HG02588 (cell line): ENCODE measurements around the gene CDK14.
"Not testable (repeated sequence)": the region's sequence is repeated elsewhere in the genome, so short reads cannot be mapped to it uniquely, and the experiment has no call there.

Source experiments
- ATAC-seq: cut with Tn5 transposase; IDR thresholded peaks from one replicate; pipeline ENCODE4 v1.9.1; 2021; ENCODE audit warnings: mild to moderate bottlenecking, moderate library complexity; ENCODE audit not compliant: unreplicated experiment

The CDK14 gene

DNA sequence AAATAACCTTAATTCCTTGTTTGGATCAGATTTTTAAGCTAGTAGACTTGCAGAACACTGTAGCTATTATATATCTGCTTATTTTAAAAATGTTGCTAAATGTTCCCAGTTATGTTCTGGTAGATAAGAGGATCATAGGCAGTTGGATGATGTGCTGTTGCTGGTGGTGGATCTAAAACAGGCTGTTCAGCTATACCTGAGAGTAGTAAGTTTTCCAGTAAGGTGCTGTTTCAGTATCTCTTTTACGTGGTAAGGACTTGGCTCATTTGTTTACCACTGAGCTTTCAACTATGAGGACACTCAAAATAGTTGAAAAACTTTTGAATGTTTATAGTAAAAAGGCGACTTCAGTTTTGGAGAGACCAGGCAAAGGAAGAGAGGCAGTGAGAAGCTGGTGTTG is 180.9 kb downstream of the CDK14 start:
- peak; percentile 89 for ATAC-seq

DNA sequence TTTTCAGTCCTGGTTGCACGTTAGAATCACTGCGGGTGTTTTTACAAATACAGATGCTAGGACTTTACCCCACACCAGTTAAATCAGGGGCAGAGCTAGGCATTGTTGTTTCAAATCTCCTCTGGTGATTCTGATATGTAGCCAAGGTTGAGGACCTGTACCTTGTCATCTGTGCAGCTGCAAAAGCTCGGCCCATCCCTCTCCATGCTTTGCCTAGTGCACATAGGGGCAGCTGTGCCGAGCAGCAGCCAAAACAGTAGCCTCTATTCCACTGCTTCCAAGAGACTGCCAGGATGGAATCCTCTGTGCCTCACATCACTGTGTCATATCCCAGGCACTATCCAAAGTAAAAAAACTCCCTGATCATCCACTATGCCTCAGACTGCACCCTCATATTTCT is 181.3 kb downstream of the CDK14 start:
- ATAC-seq = peak; percentile 49

DNA sequence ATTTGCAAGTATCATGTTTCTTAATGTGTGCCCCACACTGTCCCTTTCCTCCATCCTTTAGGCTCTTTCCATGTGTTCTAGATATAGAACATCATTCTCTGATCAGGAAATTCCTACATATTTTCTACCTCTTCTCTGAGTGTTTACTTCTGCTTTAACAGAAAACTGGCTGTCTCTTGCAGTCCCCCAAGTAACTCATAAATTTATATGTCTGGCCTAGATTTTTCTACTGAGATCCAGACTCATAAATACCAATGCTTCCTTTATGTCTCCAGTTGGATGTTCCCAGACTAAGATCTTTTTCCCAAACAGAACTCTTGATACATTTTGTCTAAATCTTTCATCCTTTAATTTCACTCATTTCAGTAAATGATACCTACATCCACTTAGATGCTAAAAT is 181.8 kb downstream of the CDK14 start:
- ATAC-seq = no peak

DNA sequence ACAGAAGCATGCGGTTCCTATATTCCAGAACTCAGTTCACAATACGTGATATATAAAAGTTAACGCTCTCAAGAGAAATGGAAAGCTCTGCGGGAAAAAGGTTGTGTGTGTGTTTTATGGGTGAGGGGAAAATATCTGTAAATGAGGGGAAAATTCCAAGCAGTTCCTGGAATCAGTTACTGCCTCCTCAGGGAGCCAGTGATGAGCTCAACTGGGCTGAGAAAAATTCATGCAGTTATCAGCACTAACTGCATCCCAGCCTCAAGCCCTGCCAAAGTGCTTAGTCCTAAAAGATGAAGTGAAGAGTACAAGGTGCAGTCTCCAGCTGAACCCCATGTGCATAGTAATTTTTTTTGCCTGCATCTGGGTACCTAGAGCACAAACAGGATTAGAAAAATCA is 191.9 kb downstream of the CDK14 start:
- no peak for ATAC-seq

DNA sequence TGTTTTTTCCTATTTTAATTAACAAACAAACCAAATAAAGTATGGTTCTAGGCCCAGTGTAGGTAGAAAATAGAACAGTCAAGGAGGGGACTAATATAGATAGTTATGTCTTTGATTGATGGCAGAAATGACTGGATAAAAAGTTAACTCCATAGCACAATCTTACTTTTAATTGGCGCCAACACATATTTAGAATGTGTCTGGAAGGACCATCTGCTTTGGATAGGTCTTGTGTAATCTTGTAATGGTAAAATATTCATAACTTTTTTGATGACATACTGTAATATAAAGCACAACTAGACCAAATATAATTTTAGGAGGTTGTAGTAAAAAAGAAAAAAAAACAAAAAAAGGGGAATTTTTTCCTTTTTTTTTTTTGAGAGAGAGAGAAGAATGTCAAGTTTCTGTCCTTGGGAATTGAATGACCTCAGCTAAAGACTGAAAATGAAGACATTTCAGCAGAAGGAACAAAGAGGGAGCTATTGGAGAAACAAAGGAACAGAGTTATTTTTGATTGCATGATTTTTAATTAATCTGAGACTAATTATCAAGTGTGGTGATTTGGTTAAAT is 193.7 kb downstream of the CDK14 start:
- no peak for ATAC-seq

DNA sequence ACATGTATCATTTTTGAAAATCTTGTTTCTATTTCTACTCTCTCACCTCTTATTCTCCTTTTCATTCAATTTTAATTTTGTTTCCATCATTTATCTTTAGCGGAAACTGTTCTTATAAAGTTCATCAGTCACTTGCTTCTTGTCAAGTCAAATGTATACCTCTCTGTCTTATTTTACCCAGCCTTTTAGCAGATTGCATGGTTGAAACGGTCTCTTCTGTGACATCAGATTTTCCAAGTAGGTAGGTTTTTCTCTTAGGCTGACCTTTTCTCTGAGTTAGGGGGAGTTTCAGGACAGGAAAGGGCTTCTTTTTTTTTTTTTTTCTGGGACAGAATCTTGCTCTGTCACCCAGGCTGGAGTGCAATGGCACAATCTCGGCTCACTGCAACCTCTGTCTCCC is 195.5 kb downstream of the CDK14 start:
- no peak for ATAC-seq

DNA sequence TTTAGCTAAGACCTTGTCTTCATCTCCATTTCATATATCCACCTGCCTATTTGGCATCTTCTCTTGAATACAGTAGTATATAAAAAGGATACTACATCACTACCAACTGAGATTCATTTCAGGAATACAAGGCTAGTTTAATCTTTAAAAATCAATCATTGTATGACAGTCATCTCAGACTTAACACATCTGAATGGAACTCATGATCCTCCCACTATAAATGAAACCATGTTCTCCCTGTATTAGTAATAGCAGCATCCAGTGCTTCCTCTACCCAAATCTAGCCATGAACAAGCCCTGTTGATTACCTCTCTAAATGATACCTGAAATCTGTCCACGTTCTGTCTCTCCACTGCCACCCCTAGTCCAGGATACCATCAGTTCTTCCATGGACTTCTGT is 196.2 kb downstream of the CDK14 start:
- ATAC-seq = no peak

DNA sequence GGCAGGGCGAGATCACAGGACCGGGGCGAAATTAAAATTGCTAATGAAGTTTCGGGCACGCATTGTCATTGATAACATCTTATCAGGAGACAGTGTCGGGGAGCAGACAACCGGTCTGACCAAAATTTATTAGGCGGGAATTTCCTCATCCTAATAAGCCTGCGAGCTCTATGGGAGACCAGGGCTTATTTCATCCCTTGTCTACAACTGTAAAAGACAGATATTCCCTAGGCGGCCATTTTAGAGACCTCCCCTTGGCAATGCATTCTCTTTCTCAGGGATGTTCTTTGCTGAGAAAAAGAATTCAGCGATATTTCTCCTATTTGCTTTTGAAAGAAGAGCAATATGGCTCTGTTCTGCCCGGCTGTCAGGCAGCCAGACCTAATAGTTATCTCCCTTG is 198.1 kb downstream of the CDK14 start:
- ATAC-seq = not testable (repeated sequence)

DNA sequence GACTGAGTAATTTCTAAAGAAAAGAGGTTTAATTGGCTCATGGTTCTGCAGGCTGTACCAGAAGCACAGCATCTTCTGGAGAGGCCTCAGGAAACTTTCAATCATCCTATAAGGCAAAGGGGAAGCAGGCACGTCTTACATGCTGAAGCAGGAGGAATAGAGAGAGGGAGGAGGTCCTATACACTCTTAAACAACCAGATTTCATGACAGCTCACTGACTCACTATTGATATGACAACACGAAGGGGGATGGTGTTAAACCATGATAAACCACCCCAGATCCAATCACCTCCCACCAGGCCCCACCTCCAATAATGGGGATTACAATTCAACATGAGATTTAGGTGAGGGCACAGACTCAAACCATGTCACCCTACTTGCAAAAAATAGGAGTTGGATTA is 201.5 kb downstream of the CDK14 start:
- ATAC-seq = no peak

DNA sequence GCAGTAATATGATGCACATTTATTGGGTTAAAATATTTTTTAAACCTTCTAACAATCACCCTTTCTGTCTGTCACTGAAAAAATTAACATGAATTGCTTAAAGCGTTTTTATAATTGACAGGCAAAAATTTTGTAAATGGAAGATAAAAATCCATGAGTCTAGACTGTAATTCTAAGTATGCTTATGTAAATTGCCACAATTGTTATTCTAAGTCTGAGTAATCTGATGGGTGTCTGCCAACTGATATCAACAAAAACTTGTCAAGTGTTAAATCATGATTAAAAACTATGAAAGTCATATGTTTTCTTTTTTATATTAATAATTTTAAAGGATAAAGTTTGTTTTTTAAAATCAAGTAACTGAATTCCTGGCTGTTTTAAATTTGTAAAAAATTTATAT is 208.2 kb downstream of the CDK14 start:
- ATAC-seq = no peak

DNA sequence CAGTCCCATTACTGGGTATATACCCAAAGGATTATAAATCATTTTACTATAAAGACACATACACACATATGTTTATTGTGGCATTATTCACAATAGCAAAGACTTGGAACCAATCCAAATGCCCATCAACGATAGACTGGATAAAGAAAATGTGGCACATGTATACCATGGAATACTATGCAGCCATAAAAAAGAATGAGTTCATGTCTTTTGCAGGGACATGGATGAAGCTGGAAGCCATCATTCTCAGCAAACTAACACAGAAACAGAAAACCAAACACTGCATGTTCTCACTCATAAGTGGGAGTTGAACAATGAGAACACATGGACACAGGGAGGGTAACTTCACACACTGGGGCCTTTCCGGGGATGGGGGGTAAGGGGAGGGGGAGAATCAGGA is 219.4 kb downstream of the CDK14 start:
- ATAC-seq = not testable (repeated sequence)

DNA sequence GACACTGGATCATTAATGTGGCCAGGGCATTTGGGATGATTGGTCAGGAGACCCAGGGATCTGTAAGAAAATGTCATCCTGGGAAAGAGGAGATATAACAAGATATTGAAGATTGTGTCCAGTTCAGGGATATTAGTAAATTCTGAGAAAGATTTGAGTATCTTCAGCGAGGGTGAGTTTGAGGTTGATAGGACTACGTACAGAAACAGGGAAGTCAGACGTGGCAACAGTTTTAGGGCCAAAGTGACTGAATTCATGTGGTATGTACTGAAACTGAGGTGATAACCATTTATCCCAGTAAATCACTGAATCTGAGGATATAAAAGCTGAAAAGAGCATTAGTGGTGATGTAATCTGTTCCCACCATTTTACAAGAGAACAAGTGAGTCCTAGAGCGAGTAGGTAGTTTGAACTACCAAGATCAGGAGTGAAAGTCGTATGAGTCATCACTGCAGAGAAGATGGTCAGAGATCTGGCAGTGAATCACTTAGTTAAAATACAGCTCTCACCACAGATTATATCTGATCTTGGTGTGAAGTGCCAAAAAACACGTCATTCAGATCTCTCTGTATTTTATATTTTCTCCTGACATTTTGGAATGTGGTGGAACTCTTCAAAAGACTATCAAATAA is 220.5 kb downstream of the CDK14 start:
- peak; percentile 99 for ATAC-seq

DNA sequence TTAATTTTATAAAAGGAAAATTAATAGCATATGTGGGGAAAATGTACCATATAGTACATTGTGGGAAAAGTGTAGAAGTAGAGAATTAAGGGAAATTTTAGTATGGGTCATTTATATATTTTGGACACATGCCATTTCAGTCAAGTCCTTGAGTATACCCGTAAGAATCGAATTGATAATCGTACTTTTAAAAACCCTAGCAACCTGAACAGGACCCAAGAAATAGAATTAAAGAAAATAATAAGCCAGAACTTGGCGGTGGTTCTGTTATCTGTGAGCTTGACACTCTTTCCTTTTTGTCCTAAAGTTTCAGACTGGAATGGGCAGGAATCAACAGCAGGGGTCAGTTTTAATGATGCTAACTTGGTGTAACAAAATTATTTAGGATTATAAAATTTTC is 221.0 kb downstream of the CDK14 start:
- no peak for ATAC-seq

DNA sequence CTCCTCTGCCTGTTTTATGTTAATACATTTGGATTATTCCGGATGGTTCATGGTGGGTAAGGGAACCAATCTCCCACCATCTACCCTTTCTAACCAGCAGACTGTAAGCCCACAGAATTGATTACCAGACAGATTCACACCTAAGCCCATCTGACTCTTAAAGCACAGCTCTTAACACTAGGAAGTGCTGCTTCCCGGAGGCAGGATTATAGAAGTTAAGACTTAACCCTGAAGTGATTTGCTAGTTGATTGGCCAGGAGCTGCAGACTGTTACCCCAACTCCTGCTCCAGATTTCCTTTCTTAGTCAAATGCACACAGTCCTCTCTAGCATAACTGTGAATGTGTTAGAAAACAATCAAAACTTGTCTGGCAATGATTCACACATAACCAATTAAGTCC is 221.7 kb downstream of the CDK14 start:
- ATAC-seq = no peak

DNA sequence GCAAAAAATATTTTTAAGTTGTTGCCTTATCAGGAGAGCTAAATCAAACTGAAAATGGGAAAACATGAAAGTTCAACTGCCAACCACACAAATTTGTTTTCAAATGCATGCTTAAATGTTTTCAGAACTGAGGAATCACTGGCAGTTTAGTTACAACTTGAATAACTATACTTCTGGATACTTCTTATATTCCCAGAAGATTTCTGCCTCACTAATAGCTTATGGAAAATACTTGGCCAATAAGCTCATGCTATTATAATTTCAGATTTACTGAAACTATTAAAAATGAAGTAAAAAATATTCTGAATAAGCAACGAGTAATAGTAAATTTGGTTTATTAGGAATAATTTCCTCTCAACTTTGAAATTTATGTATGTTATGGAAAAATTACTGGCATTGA is 222.2 kb downstream of the CDK14 start:
- ATAC-seq = no peak

DNA sequence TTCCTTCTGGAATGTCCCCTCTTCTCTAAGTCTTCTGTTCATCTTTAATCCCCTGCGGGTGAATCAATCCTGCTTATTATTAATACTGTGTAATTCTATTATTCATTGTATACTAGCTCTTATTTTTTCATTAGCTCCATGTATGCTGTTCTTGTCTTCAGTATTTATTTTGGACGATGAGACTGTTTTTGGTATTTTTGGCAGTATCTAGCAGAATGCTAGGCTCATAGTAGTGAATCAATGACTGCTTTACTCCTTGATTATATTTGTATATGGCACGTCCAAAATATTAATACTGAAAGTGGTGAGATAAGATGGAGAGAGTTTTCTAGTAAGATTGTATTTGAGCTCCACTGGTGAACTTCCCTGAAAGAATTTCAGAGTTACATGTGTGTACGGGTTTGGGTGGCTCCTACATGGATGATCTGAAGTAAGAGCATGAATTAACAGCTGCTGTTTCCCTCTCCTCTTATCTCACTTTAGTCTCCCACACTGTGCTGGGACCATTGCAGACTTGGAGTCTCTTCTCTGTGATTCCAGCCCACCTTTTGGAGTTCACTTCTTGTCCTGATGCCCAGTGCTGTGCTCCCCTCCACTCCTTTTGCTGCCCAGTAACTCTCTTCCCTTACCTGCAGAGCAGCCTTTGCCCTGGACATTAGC is 226.0 kb downstream of the CDK14 start:
- no peak for ATAC-seq

DNA sequence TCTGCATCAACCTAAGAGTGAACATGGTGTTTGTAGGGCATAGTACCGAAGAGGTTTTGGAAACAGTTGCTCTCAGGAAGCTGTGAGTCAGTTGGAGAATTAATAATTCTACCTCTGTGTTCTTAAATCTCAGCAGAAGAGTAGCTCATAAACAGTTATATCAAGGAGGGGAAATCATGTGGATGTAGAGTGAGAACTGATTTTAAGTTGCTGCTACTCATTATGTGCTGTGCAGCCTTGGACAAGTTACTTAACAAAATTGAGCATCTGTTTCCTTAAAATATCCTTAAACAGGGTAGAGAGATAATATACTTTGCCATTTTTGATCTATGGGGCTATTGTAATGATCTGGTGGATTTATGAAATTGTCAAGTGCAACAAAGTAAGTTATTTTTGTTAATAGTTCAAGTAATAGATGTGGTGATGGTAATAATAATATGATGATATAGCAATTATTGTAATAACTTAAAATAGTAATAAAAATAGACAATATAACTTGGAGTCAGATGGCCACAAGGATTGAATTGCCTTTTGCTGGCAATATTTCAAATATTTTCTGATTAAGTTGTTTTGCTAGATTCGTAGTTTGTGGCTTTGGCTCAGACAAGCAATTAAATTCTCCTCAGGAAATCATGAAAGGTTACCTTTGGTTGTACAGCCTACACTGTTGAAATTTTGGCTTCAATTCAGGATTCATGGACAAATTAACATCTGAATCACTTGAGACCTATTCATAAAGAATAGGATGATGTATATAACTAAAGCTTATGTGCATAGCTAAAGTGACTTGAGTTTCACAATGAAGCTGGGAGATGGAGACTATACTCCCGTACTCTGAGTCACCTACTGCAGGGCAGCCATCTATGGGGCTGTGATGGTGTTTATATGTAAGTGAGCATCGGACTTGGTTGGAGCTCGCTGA is 228.5 kb downstream of the CDK14 start:
- ATAC-seq = no peak

DNA sequence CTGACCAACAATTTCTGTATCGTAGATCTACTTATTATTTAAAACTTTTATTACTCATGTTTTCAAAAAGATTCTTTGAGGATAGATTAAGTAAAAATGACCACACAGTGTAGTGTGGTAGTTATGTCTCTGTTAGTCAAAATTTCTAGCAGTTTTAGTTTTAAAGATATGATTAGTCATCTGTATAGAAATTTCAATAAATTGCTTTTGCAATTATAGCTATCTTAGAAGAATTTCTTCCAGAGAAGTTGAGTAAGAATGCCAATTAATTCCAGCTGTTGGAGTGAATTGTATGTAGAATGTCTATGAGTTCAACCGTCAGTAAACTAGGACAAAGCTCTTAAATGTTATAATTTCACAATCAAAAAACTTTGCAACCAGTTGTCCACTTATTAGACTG is 229.7 kb downstream of the CDK14 start:
- ATAC-seq = no peak

DNA sequence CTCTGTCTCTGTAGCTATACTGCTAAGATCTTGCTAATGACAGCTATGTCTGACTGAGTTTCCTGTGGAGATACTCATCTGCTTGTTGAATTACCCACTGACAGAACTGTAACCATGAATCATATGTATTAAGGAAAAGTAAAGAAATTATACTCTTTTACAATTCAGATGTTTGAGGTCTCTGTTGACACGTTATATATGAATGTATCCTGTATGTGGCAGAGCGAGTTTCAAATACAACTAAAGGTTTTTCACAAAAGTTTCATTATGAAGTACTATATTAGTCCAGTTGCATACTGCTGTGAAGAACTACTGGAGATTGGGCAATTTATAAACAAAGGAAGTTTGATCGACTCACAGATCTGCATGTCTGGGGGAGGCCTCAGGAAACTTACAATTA is 232.5 kb downstream of the CDK14 start:
- no peak for ATAC-seq

DNA sequence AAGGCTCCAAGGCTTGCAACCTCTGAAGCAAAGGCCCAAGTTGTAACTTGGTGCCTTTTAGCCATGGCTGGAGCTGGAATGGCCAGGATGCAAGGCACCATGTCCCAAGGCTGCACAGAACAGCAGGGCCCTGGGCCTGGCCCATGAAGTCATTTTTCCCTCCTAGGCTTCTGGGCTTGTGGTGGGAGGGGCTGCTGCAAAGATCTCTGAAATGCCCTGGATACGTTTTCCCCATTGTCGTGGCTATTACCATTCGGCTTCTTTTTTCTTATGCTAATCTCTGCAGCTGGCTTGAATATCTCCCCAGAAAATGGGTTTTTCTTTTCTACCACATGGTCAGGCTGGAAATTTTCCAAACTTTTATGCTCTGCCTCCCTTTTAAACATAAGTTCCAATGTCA is 234.2 kb downstream of the CDK14 start:
- ATAC-seq = no peak

DNA sequence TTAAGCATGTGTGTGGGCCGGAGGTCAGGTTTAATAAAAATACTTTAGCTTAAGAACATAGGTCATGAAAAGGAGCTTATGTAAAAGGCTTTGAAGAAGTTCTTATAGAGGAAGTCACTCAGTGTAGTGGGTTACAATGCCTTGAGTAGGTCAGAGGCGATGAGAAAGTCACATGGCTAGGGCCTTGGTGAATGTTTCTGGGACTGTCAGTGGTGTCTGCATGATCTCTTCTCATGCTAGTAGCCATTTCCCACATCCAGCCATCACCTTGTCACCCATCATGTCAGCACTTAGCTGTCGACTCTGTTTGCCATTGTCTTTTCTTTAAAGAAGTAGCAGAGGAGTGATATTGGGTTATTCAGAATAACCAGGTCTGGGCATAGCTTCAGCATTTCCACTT is 236.6 kb downstream of the CDK14 start:
- no peak for ATAC-seq

DNA sequence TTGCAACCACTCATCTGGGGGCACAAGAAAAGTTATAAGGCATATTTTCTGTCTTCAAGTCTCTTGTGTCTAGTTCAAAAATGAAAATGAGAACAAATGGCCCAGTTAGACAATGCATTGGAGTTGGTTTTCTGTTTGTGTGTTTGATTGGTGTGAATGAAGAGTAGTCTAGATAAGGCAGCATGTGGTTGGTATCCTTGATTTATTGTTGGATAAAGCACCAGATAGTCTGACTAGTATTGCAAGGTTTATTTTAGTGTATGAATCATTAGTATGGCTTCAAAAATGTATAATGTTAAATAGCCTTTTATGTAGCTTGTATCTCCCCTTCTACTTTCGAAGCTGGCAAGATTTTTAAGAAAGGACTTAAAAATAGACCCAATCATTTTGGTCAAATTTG is 237.3 kb downstream of the CDK14 start:
- ATAC-seq = no peak
